ENCODE measurements around the gene ATF6B.

DNA sequence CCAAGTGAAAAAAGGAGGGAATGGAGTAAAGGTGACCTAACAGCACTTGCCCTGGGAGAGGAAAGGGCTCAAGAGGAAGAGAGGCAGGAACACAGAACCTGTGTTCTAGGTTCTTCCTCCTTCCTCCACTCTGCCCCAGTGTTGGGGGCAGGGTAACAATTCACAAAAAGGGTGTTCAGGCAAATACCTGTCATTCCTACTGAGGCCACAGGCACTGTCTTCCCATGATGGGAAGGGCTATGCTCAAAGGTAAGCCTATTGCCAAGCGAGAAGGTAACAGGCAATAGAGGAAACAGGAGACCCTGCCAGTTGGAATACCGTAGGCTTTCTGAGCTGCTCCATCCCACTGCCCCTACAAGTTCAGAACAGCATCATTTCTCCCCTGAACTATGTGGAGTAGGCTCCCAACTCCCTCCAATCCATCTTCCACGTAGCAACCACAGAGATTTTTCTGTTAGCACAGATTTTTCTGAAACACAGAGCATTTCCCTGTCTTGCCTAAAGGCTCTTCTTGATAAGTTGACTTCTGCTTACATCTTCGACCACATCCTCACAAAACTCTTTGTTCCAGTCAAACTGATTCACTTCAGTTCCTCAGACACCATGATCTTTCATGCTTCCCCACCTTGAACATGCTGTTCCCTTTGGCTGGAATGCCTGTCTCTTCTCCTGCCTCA lies 45.1 kb upstream of the ATF6B start:
- TF ChIP-seq GATA3 (IDR thresholded peaks at IDR 0.05; ENCODE audit: low read depth, low read length) (no peak), GATA2 (IDR thresholded peaks at IDR 0.05; ENCODE audit: low read depth, low read length) (no peak)
